Astrocyte (in vitro differentiated cells and primary cell): ENCODE results near the gene VCL.

Experiments
- CTCF ChIP-seq: IDR thresholded peaks from 2 replicates; pipeline ENCODE4 v1.5.1; 2011; ENCODE audit warnings: low read depth, mild to moderate bottlenecking, inconsistent platforms, low read length, moderate library complexity; ENCODE audit not compliant: insufficient read depth
- EZH2 ChIP-seq: IDR thresholded peaks from 2 replicates; pipeline ENCODE4 v1.6.1; 2012; ENCODE audit warnings: mild to moderate bottlenecking, low read length, inconsistent platforms; ENCODE audit not compliant: insufficient read depth

- TF ChIP-seq CTCF (no peak), EZH2 (no peak)
Measured at GRCh38 chr10:74137992-74138391, 140.1 kb downstream of the VCL start.
